Bronchial epithelial cell (primary cell): ENCODE results near the gene STXBP6. TPM values are rescaled to one million over a fixed set of nuclear protein-coding genes. Genes with fewer than 3 reads are reported as not detected.

Source experiments
- DNase-seq: peaks from one replicate; pipeline ENCODE4 v3.0.0-alpha.2; 2010; ENCODE audit warnings: low read depth
- FAIRE-seq: peaks from 2 replicates; lab custom pipeline; 2011; peaks lifted over from hg19 to GRCh38; lab: Jason Lieb, UNC
- H3K27me3 ChIP-seq: 2 replicates; pipeline ENCODE4 v1.5.1; 2011; ENCODE audit warnings: low read length; ENCODE audit not compliant: control insufficient read depth, insufficient read depth
- H3K36me3 ChIP-seq: 2 replicates; pipeline ENCODE4 v1.5.1; 2011; ENCODE audit warnings: low read length; ENCODE audit not compliant: control insufficient read depth, insufficient read depth
- H3K4me3 ChIP-seq: 2 replicates; pipeline ENCODE4 v1.5.1; 2011; ENCODE audit warnings: mild to moderate bottlenecking, low read depth, low read length, control low read depth
- CTCF ChIP-seq: IDR thresholded peaks from 2 replicates; pipeline ENCODE4 v1.5.1; 2011; ENCODE audit warnings: mild to moderate bottlenecking, moderate library complexity, low read length, control low read depth, inconsistent platforms; ENCODE audit not compliant: insufficient read depth, severe bottlenecking
- total RNA-seq: library from RNA; depleted of rRNA; stranded (reverse); fragments of >200 nt; gene quantifications from 2 replicates; pipeline ENCODE4 v1.2.1, GENCODE V29; 2014

The STXBP6 gene
- total RNA-seq, 1 donor from 2014 or later, result not detected

GRCh38 chr14:24895622-24896021 lies 154.3 kb downstream of the STXBP6 start:
- FAIRE-seq (no peak), DNase-seq (no peak)
- no peak for TF ChIP-seq CTCF
- H3K4me3 ChIP-seq, result no peak overlapping the region
- no peaks in the 10 kb centered on the region for H3K36me3 ChIP-seq
- H3K27me3 ChIP-seq, result no peaks in the 10 kb centered on the region

GRCh38 chr14:24895243-24895583 lies 154.7 kb downstream of the STXBP6 start:
- H3K27me3 ChIP-seq, result no peaks in the 10 kb centered on the region
- no peak for TF ChIP-seq CTCF
- no peak overlapping the region for H3K4me3 ChIP-seq
- H3K36me3 ChIP-seq, result no peaks in the 10 kb centered on the region
- no peak for DNase-seq
- no peak for FAIRE-seq

GRCh38 chr14:24894583-24895242 lies 155.2 kb downstream of the STXBP6 start:
- Histone ChIP-seq H3K27me3 (peaks cover 1% of the 10 kb centered on the region), H3K36me3 (no peaks in the 10 kb centered on the region), H3K4me3 (no peak overlapping the region)
- DNase-seq (no peak), FAIRE-seq (no peak)
- no peak for TF ChIP-seq CTCF

GRCh38 chr14:24892497-24893051 lies 157.4 kb downstream of the STXBP6 start:
- DNase-seq, result no peak
- H3K27me3 ChIP-seq, result peaks cover 1% of the 10 kb centered on the region
- TF ChIP-seq CTCF, result no peak
- FAIRE-seq, result no peak
- H3K4me3 ChIP-seq, result no peak overlapping the region
- no peaks in the 10 kb centered on the region for H3K36me3 ChIP-seq

GRCh38 chr14:24891987-24892496 lies 157.9 kb downstream of the STXBP6 start:
- Histone ChIP-seq H3K27me3 (peaks cover 1% of the 10 kb centered on the region), H3K36me3 (no peaks in the 10 kb centered on the region), H3K4me3 (no peak overlapping the region)
- no peak for DNase-seq
- no peak for TF ChIP-seq CTCF
- no peak for FAIRE-seq
